Measurements from ENCODE around the gene TMED10. TPM values are rescaled to one million over a fixed set of nuclear protein-coding genes. Genes with fewer than 3 reads are reported as not detected.

Gene TMED10
- total RNA-seq = 124 and 130 TPM in 2 replicates

DNA sequence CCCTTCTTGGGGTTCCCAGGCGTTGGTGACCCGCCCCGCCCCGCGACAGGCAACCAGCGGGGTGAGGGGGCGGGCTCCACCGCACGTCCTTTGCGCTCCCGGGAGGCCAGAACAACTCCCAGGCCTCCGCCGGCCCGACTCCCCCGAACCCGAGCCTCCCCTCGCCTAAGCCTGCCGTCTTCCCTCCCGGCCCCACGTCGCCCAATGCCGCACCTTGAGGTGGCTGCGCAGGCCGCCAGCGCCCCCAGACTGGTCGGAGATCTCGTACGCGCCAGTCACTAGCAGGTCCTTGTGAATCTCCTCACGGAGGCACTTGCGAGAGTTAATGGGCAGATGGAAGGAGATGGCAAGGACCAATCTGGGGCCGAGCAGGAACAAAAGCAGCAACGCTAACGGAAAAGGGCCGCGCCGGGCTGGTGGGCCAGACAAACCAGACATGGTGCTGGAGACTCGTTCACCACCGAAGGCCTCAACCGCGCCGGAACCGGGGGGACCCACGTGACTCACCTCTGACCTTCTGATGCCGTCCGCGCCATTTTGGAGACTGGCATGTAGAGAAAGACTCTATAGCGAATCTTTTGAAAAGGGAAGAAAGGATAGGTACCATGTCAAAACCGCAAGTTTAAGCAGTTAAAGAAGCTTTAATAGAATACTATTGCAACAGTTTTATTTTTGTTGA, at the start of gene TMED10:
TSS of gene TMED10 (minus strand) at position 471 of the 679 bp plus-strand sequence. CDS start at position 438, 33 bp downstream.
- ChIA-PET CTCF (interaction anchor here (0.5 to 1.7 kb wide), 2 partner anchors 120 to 128 kb away, joined by 3 to 6 read pairs; no protein-coding TSS in a partner anchor), POLR2A (interaction anchor here (0.5 to 2.2 kb wide), 14 partner anchors 12 to 339 kb away, joined by 3 to 12 read pairs (median 4); partner anchors contain the start of gene NEK9)
- intact Hi-C loops (cut with micrococcal nuclease) = loop anchor here (1.0 to 2.0 kb wide), 8 partner anchors 12 to 485 kb away; partner anchors contain the start of genes FOS, NEK9 and TTLL5
- Mint-ChIP-seq H3K36me3 (ENCODE audit: low read depth) (peaks cover 8% of the 10 kb centered on the region), H3K9me3 (no peaks in the 10 kb centered on the region), H3K27me3 (no peaks in the 10 kb centered on the region), H3K27ac (peak within 1 kb of the TSS; percentile 99), H3K4me3 (peak within 1 kb of the TSS; percentile 97), H3K4me1 (peaks cover 32% of the 10 kb centered on the region)
- TF ChIP-seq CTCF (IDR thresholded peaks at IDR 0.05) = no peak
- ATAC-seq (ENCODE audit: low read depth) (peak; percentile 73), DNase-seq (peak; percentile 79)

- no peak for TF ChIP-seq CTCF (IDR thresholded peaks at IDR 0.05)
- Mint-ChIP-seq H3K9me3 (no peaks in the 10 kb centered on the region), H3K36me3 (ENCODE audit: low read depth) (no peaks in the 10 kb centered on the region), H3K27ac (no peak overlapping the region), H3K27me3 (no peaks in the 10 kb centered on the region), H3K4me3 (no peak overlapping the region), H3K4me1 (peaks cover 52% of the 10 kb centered on the region)
- ATAC-seq (ENCODE audit: low read depth) (no peak), DNase-seq (no peak)
- ChIA-PET POLR2A (interaction anchor here (0.7 kb wide), 1 partner anchor 316 kb away, joined by 4 read pairs; no protein-coding TSS in a partner anchor), CTCF (interaction anchor here (1.2 kb wide), 1 partner anchor 35 kb away, joined by 3 read pairs; no protein-coding TSS in a partner anchor)
- intact Hi-C loops (cut with micrococcal nuclease) = loop anchor here (5.0 kb wide), 1 partner anchor 33 kb away; no protein-coding TSS in a partner anchor
These were observed 48.1 kb upstream of the TMED10 start for GRCh38 chr14:75224561-75224960.

GRCh38 chr14:75223664-75224154, 47.3 kb upstream of the TMED10 start:
- intact Hi-C loops (cut with micrococcal nuclease) = loop anchor here (2.0 to 5.0 kb wide), 3 partner anchors 34 to 71 kb away; partner anchors contain the start of gene TMED10
- CTCF ChIA-PET = no interaction called here
- H3K4me1 Mint-ChIP-seq = peaks cover 43% of the 10 kb centered on the region
- POLR2A ChIA-PET = interaction anchor here (0.6 to 1.3 kb wide), 4 partner anchors 32 to 1478 kb away, joined by 3 to 11 read pairs (median 4); no protein-coding TSS in a partner anchor
- H3K36me3 Mint-ChIP-seq (ENCODE audit: low read depth) = no peaks in the 10 kb centered on the region
- H3K9me3 Mint-ChIP-seq = no peaks in the 10 kb centered on the region
- no peaks in the 10 kb centered on the region for H3K27me3 Mint-ChIP-seq
- peak overlapping the region; percentile 50 for H3K4me3 Mint-ChIP-seq
- peak overlapping the region; percentile 36 for H3K27ac Mint-ChIP-seq
- TF ChIP-seq CTCF (IDR thresholded peaks at IDR 0.05) = no peak
- no peak for DNase-seq
- peak; percentile 55 for ATAC-seq (ENCODE audit: low read depth)

GRCh38 chr14:75222208-75222701, 45.8 kb upstream of the TMED10 start:
- no peaks in the 10 kb centered on the region for H3K9me3 Mint-ChIP-seq
- no peaks in the 10 kb centered on the region for H3K36me3 Mint-ChIP-seq (ENCODE audit: low read depth)
- H3K27me3 Mint-ChIP-seq = no peaks in the 10 kb centered on the region
- peak; percentile 84 for ATAC-seq (ENCODE audit: low read depth)
- peak overlapping the region; percentile 30 for H3K4me3 Mint-ChIP-seq
- intact Hi-C loops (cut with micrococcal nuclease) = loop anchor here (2.0 to 5.0 kb wide), 3 partner anchors 35 to 73 kb away; partner anchors contain the start of gene TMED10
- POLR2A ChIA-PET = interaction anchor here (0.7 to 1.3 kb wide), 4 partner anchors 37 to 439 kb away, joined by 3 to 5 read pairs (median 4); partner anchors contain the start of gene TTLL5
- CTCF ChIA-PET = interaction anchor here (0.9 to 1.7 kb wide), 5 partner anchors 11 to 90 kb away, joined by 3 to 4 read pairs (median 3); no protein-coding TSS in a partner anchor
- no peak overlapping the region for H3K27ac Mint-ChIP-seq
- no peak for TF ChIP-seq CTCF (IDR thresholded peaks at IDR 0.05)
- DNase-seq = peak; percentile 25
- peaks cover 36% of the 10 kb centered on the region for H3K4me1 Mint-ChIP-seq

Measured in activated B cell treated with CpG ODN at 0.5 μM for 24 hours (primary cell).